Fibroblast of the aortic adventitia (primary cell): ENCODE results near the gene ARF1. TPM values are rescaled to one million over a fixed set of nuclear protein-coding genes. Genes with fewer than 3 reads are reported as not detected.

Source experiments
- DNase-seq: peaks from one replicate; pipeline ENCODE4 v3.0.0-alpha.2; 2010; ENCODE audit warnings: low read depth
- H3K4me3 ChIP-seq: 2 replicates; pipeline ENCODE4 v1.5.1; 2011; ENCODE audit warnings: low read depth, mild to moderate bottlenecking, control low read depth, low read length, moderate library complexity
- CTCF ChIP-seq: IDR thresholded peaks from 2 replicates; pipeline ENCODE4 v1.5.1; 2011; ENCODE audit warnings: mild to moderate bottlenecking, low read length, control low read depth, inconsistent platforms; ENCODE audit not compliant: insufficient read depth
- total RNA-seq: library from RNA; depleted of rRNA; stranded (reverse); fragments of >200 nt; gene quantifications from 2 replicates; pipeline ENCODE4 v1.2.3, GENCODE V29; 2012; ENCODE audit warnings: low replicate concordance

Gene ARF1
- total RNA-seq, 1 donor: 246 TPM

- no peak overlapping the region for H3K4me3 ChIP-seq
- DNase-seq: no peak
- no peak for TF ChIP-seq CTCF
Measured at GRCh38 chr1:228075801-228076271, 6.7 kb upstream of the ARF1 start.

GRCh38 chr1:228076796-228077430 is 5.6 kb upstream of the ARF1 start:
- H3K4me3 ChIP-seq: no peak overlapping the region
- no peak for TF ChIP-seq CTCF
- no peak for DNase-seq

GRCh38 chr1:228077565-228078330 is 4.8 kb upstream of the ARF1 start:
- no peak for TF ChIP-seq CTCF

GRCh38 chr1:228079013-228079412 is 3.5 kb upstream of the ARF1 start:
- no peak for TF ChIP-seq CTCF
- no peak overlapping the region for H3K4me3 ChIP-seq

More at GRCh38 chr1:228077565-228078330, 4.8 kb upstream of the ARF1 start:
- no peak for DNase-seq
- no peak overlapping the region for H3K4me3 ChIP-seq

DNA sequence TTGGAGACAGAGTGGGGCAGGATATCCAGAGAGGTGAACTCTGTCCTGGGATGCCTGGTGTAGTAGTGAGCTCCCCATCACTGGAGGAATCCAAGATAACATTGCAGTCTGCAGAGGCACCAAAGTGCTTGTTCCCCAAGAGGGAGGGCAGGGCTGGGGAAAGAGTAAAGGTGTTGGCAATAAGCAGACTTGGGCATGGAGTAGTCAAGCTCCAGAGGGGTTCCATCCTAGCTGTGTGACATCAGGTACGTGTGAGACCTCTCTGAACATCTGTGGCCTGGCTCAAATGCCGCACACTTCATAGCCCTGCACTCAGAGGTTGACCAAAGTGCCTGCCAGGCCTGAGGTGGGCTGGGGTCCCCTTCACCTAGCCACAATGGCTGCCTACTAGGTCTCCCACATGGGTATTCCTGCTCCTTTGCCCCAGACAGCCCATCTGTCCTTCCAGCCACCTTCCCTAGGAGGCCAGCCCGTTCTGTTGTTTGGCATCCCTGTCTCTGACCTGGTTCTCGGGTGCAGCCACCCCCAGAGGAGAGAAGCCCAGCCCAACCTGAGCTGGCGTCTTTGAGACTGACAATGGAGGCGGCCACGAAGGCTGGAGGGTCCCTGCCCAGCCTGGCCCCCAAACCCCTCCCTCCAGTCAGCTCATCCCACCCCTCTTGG is 2.8 kb upstream of the ARF1 start:
- DNase-seq: no peak
- no peak overlapping the region for H3K4me3 ChIP-seq
- no peak for TF ChIP-seq CTCF

More at GRCh38 chr1:228079013-228079412, 3.5 kb upstream of the ARF1 start:
- DNase-seq: no peak

GRCh38 chr1:228081144-228081543 is 1.4 kb upstream of the ARF1 start:
- H3K4me3 ChIP-seq: peak overlapping the region; percentile 84
- TF ChIP-seq CTCF: no peak
- no peak for DNase-seq
